IMR-90 (cell line): ENCODE data around the gene ADGRG3. TPM values are rescaled to one million over a fixed set of nuclear protein-coding genes. Genes with fewer than 3 reads are reported as not detected.

Experiments used
- ATAC-seq: fragments of 200-7000 bp; cut with Tn5 transposase; 2 replicates; pipeline ENCODE4 v1.9.1; 2020; ENCODE audit warnings: low read depth, mild to moderate bottlenecking, moderate library complexity
- BruUV-seq: library from RNA; stranded (reverse); fragments of 400-500 nt; replicated peaks from 2 replicates; lab custom pipeline; 2021; lab: Mats Ljungman, UMichigan
- CTCF ChIA-PET: fragments of 300-600 bp; formaldehyde crosslinking; extraction: SDS; loops from one replicate; lab custom pipeline; 2021; ENCODE audit warnings: antibody characterized with exemption; lab: Yijun Ruan, JAX
- POLR2A ChIA-PET: fragments of 300-600 bp; sonication (Branson Sonifier 250); formaldehyde crosslinking; loops from one replicate; lab custom pipeline; 2022; ENCODE audit warnings: antibody characterized with exemption; ENCODE audit not compliant: unreplicated experiment; lab: Charles Lee
- DNase-seq: peaks from one replicate; pipeline ENCODE4 v3.0.0; 2013
- H2AFZ ChIP-seq: replicated peaks from 2 replicates; pipeline ENCODE3; 2013; ENCODE audit warnings: low read length, mild to moderate bottlenecking; ENCODE audit not compliant: poor library complexity
- H2AK5ac ChIP-seq: 2 replicates; pipeline ENCODE4 v1.6.1; 2013; ENCODE audit warnings: low read depth, low read length, inconsistent platforms
- H2AK9ac ChIP-seq: replicated peaks from 2 replicates; pipeline ENCODE3; 2013; ENCODE audit warnings: mild to moderate bottlenecking, low read depth, low read length, moderate library complexity; ENCODE audit not compliant: poor library complexity
- H2BK120ac ChIP-seq: 2 replicates; pipeline ENCODE4 v1.6.1; 2013; ENCODE audit warnings: low read depth, low read length, inconsistent platforms
- H2BK15ac ChIP-seq: 3 replicates; pipeline ENCODE4 v1.6.1; 2013; ENCODE audit warnings: low read depth, low read length, inconsistent platforms
- H2BK20ac ChIP-seq: 2 replicates; pipeline ENCODE4 v1.6.1; 2013; ENCODE audit warnings: low read depth, mild to moderate bottlenecking, inconsistent platforms, low read length, moderate library complexity
- H2BK5ac ChIP-seq: 2 replicates; pipeline ENCODE4 v1.6.1; 2013; ENCODE audit warnings: mild to moderate bottlenecking, low read depth, low read length, inconsistent platforms; ENCODE audit not compliant: poor library complexity, severe bottlenecking
- H3K14ac ChIP-seq: replicated peaks from 2 replicates; pipeline ENCODE4 v1.6.1; 2013; ENCODE audit warnings: low read depth, low read length, inconsistent platforms
- H3K18ac ChIP-seq: 2 replicates; pipeline ENCODE4 v1.6.1; 2013; ENCODE audit warnings: low read depth, low read length, control low read depth
- H3K23ac ChIP-seq: 2 replicates; pipeline ENCODE4 v1.6.1; 2013; ENCODE audit warnings: low read depth, low read length, inconsistent platforms
- H3K27ac ChIP-seq: 2 replicates; pipeline ENCODE4 v1.5.1; 2013; ENCODE audit warnings: mild to moderate bottlenecking, control low read depth, low read length; ENCODE audit not compliant: insufficient read depth
- H3K27me3 ChIP-seq: 2 replicates; pipeline ENCODE4 v1.6.1; 2013; ENCODE audit warnings: low read length; ENCODE audit not compliant: control insufficient read depth, insufficient read depth
- H3K36me3 ChIP-seq: 2 replicates; pipeline ENCODE4 v1.6.1; 2013; ENCODE audit warnings: low read length, mixed read lengths; ENCODE audit not compliant: control insufficient read depth, insufficient read depth
- H3K4ac ChIP-seq: 2 replicates; pipeline ENCODE4 v1.6.1; 2013; ENCODE audit warnings: low read depth, low read length, inconsistent platforms
- H3K4me1 ChIP-seq: 2 replicates; pipeline ENCODE4 v1.6.1; 2013; ENCODE audit warnings: low read length, mixed read lengths; ENCODE audit not compliant: control insufficient read depth, insufficient read depth
- H3K4me2 ChIP-seq: 2 replicates; pipeline ENCODE4 v1.6.1; 2013; ENCODE audit warnings: low read depth, mild to moderate bottlenecking, control low read depth, low read length, moderate library complexity
- H3K4me3 ChIP-seq: 2 replicates; pipeline ENCODE4 v1.5.1; 2013; ENCODE audit warnings: low read depth, mild to moderate bottlenecking, control low read depth, low read length, moderate library complexity; ENCODE audit not compliant: insufficient read depth
- H3K56ac ChIP-seq: 2 replicates; pipeline ENCODE4 v1.6.1; 2013; ENCODE audit warnings: low read length, inconsistent platforms; ENCODE audit not compliant: insufficient read depth; ENCODE audit errors: extremely low read depth
- H3K79me1 ChIP-seq, 2 experiments: 2 replicates each; pipeline ENCODE4 v1.6.1; 2013; ENCODE audit warnings: low read length in 2 of 2, inconsistent platforms in 1 of 2, low read depth in 1 of 2
- H3K9ac ChIP-seq: 2 replicates; pipeline ENCODE4 v1.6.1; 2013; ENCODE audit warnings: low read depth, low read length, control low read depth
- H3K9me1 ChIP-seq: 2 replicates; pipeline ENCODE4 v1.6.1; 2013; ENCODE audit warnings: low read length, inconsistent platforms; ENCODE audit not compliant: insufficient read depth
- H3K9me3 ChIP-seq: 2 replicates; pipeline ENCODE4 v1.6.1; 2013; ENCODE audit warnings: low read length; ENCODE audit not compliant: control insufficient read depth, insufficient read depth
- H4K20me1 ChIP-seq: 2 replicates; pipeline ENCODE4 v1.6.1; 2013; ENCODE audit warnings: low read length, inconsistent platforms; ENCODE audit not compliant: insufficient read depth
- H4K5ac ChIP-seq: 2 replicates; pipeline ENCODE4 v1.6.1; 2013; ENCODE audit warnings: mild to moderate bottlenecking, low read depth, low read length, control low read depth
- H4K8ac ChIP-seq, 2 experiments: 2 replicates each; pipeline ENCODE4 v1.6.1; 2013; ENCODE audit warnings: low read depth in 2 of 2, low read length in 2 of 2, control low read depth in 1 of 2, inconsistent platforms in 1 of 2
- H4K91ac ChIP-seq: 2 replicates; pipeline ENCODE4 v1.6.1; 2013; ENCODE audit warnings: low read depth, low read length, inconsistent platforms; ENCODE audit not compliant: insufficient read depth
- CEBPB ChIP-seq: IDR thresholded peaks from 2 replicates; pipeline ENCODE4 v1.6.1; 2012; ENCODE audit warnings: low read depth, low read length, improper control_type of control experiment
- FOS ChIP-seq: fragments of 150-350 bp; IDR thresholded peaks from 2 replicates; pipeline ENCODE4 v1.6.1; 2016; ENCODE audit warnings: low read depth, low read length
- MAFK ChIP-seq: IDR thresholded peaks from 2 replicates; pipeline ENCODE4 v1.6.1; 2012; ENCODE audit warnings: low read depth, low read length, improper control_type of control experiment
- MAZ ChIP-seq: IDR thresholded peaks from 2 replicates; pipeline ENCODE4 v1.6.1; 2012; ENCODE audit warnings: low read depth, mild to moderate bottlenecking, low read length, improper control_type of control experiment, moderate library complexity, borderline replicate concordance
- MXI1 ChIP-seq: IDR thresholded peaks from 2 replicates; pipeline ENCODE4 v1.6.1; 2012; ENCODE audit warnings: low read depth, mild to moderate bottlenecking, low read length, moderate library complexity, borderline replicate concordance
- POLR2A ChIP-seq: IDR thresholded peaks from 2 replicates; pipeline ENCODE4 v1.6.1; 2012; ENCODE audit warnings: mild to moderate bottlenecking, low read depth, low read length
- RFX5 ChIP-seq: IDR thresholded peaks from 2 replicates; pipeline ENCODE4 v1.8.0; 2012; ENCODE audit warnings: low read depth, mild to moderate bottlenecking, low read length, moderate library complexity
- SMC3 ChIP-seq: fragments of 150-350 bp; IDR thresholded peaks from 2 replicates; pipeline ENCODE4 v1.6.1; 2016; ENCODE audit warnings: low read depth, mild to moderate bottlenecking, antibody characterized with exemption, low read length, moderate library complexity
- WGBS, 2 experiments: methylation state at CpG; one replicate each; pipeline versions ENCODE4 v1.1.5 to v1.1.7; 2013; ENCODE audit warnings: missing lambda C conversion rate in 2 of 2; ENCODE audit not compliant: insufficient read length in 1 of 2; ENCODE audit errors: extremely low coverage in 2 of 2; 5-methylcytosine and 5-hydroxymethylcytosine counted together
- dilution Hi-C: fragments of 300-500 bp; cut with HindIII; formaldehyde crosslinking; loops from one replicate; pipeline ENCODE4 v1.14.3; 2018; ENCODE audit warnings: low sequenced_read_pairs; ENCODE audit not compliant: unreplicated experiment
- in situ Hi-C: fragments of 300-500 bp; cut with MboI; formaldehyde crosslinking; loops from 3 replicates; pipeline ENCODE4 v1.14.3; 2019; ENCODE audit warnings: low sequenced_read_pairs, inconsistent platforms, mixed read lengths
- intact Hi-C: fragments of 100-400 bp; cut with micrococcal nuclease; formaldehyde crosslinking; loops from 2 replicates; pipeline ENCODE4 v1.10.0; 2022
- polyA plus RNA-seq, 3 experiments: library from polyadenylated mRNA; depleted of rRNA; stranded (reverse); fragments of >200 nt; gene quantifications; 2 replicates each; pipeline ENCODE4 v1.2.3, GENCODE V29; 2012; ENCODE audit warnings: low replicate concordance in 1 of 3
- total RNA-seq: library from RNA; depleted of rRNA; stranded (reverse); fragments of >200 nt; gene quantifications from 2 replicates; pipeline ENCODE4 v1.2.3, GENCODE V29; 2012
- TF ChIP-seq, protein P1 (sequence below): fragments of 150-350 bp; IDR thresholded peaks from 2 replicates; pipeline ENCODE4 v1.6.1; 2017; ENCODE audit warnings: mild to moderate bottlenecking, antibody characterized with exemption, low read length, low read depth

ADGRG3 gene
- total and polyA plus RNA-seq, 2 of the 4 experiments (the other 2 are of a cell fraction): not detected

DNA sequence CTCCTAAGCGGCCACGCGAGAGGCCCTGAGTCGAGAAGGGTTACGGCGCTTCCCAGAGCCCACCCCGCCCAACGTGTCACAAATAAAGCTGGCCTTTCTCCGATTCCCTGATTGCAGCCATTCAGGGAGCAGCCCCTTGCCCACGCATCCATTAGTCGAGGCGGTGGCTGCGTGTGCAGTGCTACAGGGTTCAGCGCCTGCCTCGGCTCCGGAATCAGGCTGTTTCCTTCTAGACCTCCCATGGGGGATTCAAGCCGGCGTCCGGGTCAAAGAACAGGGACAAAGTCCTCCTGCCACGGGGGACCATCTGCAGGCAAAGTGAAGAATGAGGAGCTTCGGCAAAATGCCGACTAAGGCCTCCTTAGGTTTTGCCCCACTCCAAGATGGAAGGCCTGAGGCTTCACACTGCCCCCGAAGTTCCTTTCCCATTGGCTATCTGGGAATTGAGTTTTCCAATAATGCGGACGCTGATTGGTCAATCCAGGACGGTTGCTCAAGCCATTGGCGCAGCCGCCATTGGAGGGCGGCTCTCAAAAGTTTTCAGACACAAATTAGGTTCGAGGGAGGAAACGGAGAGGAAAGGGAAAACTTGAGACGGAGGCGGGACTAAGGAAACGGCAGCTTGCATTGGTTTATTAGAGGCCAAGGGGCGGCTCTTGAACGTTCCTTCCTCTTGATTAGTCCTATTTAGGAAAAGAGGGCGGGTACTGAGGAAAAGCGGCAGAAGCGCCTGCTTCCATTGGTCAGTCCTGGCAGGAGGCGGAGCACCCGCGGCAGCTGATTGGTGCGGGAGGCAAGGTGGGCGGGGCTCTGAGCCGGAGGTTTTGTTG, 67.0 kb downstream of the ADGRG3 start:
- in situ Hi-C loops (no loop called here), intact Hi-C loops (loop anchor here (5.0 kb wide), 3 partner anchors 143 to 392 kb away; partner anchors contain the start of gene CFAP20)
- 2% methylated on average over 23 of the region's 45 CpGs; no CpG with 5 or more reads in 1 of the 2 experiments for WGBS, 2 experiments

More for the DNA sequence above, 67.0 kb downstream of the ADGRG3 start:
- H3K9me3 ChIP-seq: no peaks in the 10 kb centered on the region
- BruUV-seq: no TSS peak
- H4K20me1 ChIP-seq: no peaks in the 10 kb centered on the region
- H4K8ac ChIP-seq: peak overlapping the region; percentile 97
- H3K56ac ChIP-seq: peak overlapping the region; percentile 81
- peak overlapping the region; percentile 76 for H4K5ac ChIP-seq
- H3K4me2 ChIP-seq: peak overlapping the region; percentile 73
- CTCF ChIA-PET: interaction anchor here (0.7 to 1.2 kb wide), 2 partner anchors 22 to 144 kb away, joined by 3 read pairs; no protein-coding TSS in a partner anchor
- peak overlapping the region; percentile 26; the same call in 1 of the 2 replicates for H3K18ac ChIP-seq
- peak overlapping the region; percentile 70 for H3K4me3 ChIP-seq
- H3K27me3 ChIP-seq: no peaks in the 10 kb centered on the region
- peak; percentile 94 for ATAC-seq
- peak overlapping the region; percentile 84 for H3K27ac ChIP-seq
- peak overlapping the region; percentile 54 for H3K23ac ChIP-seq
- H3K14ac ChIP-seq: peak overlapping the region; percentile 94
- peaks cover 0 to 22% of the 10 kb centered on the region in 2 experiments; a peak in 2 of 4 replicates for H3K79me1 ChIP-seq
- peaks cover 10% of the 10 kb centered on the region for H3K4me1 ChIP-seq
- H3K36me3 ChIP-seq: no peaks in the 10 kb centered on the region
- peak overlapping the region; percentile 88 for H2AK9ac ChIP-seq
- peaks cover 3% of the 10 kb centered on the region; the same call in 1 of the 2 replicates for H3K9me1 ChIP-seq
- peak overlapping the region; percentile 72 for H2BK5ac ChIP-seq
- peak overlapping the region; percentile 81 for H4K91ac ChIP-seq
- peak overlapping the region; percentile 91 for H3K4ac ChIP-seq
- POLR2A ChIA-PET: interaction anchor here (0.6 kb wide), 1 partner anchor 60 kb away, joined by 4 read pairs; no protein-coding TSS in a partner anchor
- dilution Hi-C loops: no loop called here
- TF ChIP-seq MAZ: peak; percentile 55; the same call in 1 of the 2 replicates
- peak; percentile 87 for TF ChIP-seq CEBPB
- TF ChIP-seq POLR2A: peak; percentile 59; the same call in 1 of the 2 replicates
- TF ChIP-seq RFX5: no peak
- TF ChIP-seq MAFK: peak; percentile 84
- no peak for TF ChIP-seq MXI1
- TF ChIP-seq FOS: peak; percentile 80; the same call in 1 of the 2 replicates
- TF ChIP-seq, protein P1, sequence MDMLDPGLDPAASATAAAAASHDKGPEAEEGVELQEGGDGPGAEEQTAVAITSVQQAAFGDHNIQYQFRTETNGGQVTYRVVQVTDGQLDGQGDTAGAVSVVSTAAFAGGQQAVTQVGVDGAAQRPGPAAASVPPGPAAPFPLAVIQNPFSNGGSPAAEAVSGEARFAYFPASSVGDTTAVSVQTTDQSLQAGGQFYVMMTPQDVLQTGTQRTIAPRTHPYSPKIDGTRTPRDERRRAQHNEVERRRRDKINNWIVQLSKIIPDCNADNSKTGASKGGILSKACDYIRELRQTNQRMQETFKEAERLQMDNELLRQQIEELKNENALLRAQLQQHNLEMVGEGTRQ: peak; percentile 48; the same call in 1 of the 2 replicates
- TF ChIP-seq SMC3: no peak
- H3K9ac ChIP-seq: peak overlapping the region; percentile 81
- H2BK15ac ChIP-seq: no peak overlapping the region
- peak overlapping the region; percentile 45; the same call in 1 of the 2 replicates for H2BK120ac ChIP-seq
- peak; percentile 100 for DNase-seq
- H2AFZ ChIP-seq: peak overlapping the region; percentile 98
- H2AK5ac ChIP-seq: peak overlapping the region; percentile 53
- H2BK20ac ChIP-seq: no peak overlapping the region
